Measurements from ENCODE around the gene PRKCA. TPM values are rescaled to one million over a fixed set of nuclear protein-coding genes. Genes with fewer than 3 reads are reported as not detected.

The PRKCA gene
- total RNA-seq, 3 donors from 2014 or later (not counting 1 experiment from before 2014, with no cell fraction given), result 19.6 to 29.0 (median 20.4) TPM

GRCh38 chr17:66684261-66684660, 381.8 kb downstream of the PRKCA start:
- no peaks in the 10 kb centered on the region for H3K27me3 Mint-ChIP-seq (ENCODE audit: low read depth in 2 of 2)
- no peak for DNase-seq
- no peak overlapping the region for H3K4me3 Mint-ChIP-seq
- no peak for ATAC-seq
- no peaks in the 10 kb centered on the region for H3K9me3 ChIP-seq (ENCODE audit: control insufficient read depth, insufficient read depth, low read length)
- TF ChIP-seq CTCF (IDR thresholded peaks at IDR 0.05), result no peak
- no peak overlapping the region for H3K4me3 ChIP-seq (ENCODE audit: low read length)
- peaks cover 8% of the 10 kb centered on the region for H3K4me1 ChIP-seq (ENCODE audit: control insufficient read depth, insufficient read depth, low read length)
- H3K36me3 ChIP-seq (ENCODE audit: control insufficient read depth, insufficient read depth, low read length), result peaks cover 2% of the 10 kb centered on the region
- H3K27ac ChIP-seq (ENCODE audit: low read length), result no peak overlapping the region
- H3K4me1 Mint-ChIP-seq, result peaks cover 5 to 9% of the 10 kb centered on the region in 2 donors
- no peak overlapping the region for H3K27ac Mint-ChIP-seq
- intact Hi-C loops (cut with micrococcal nuclease), result no loop called here
- H3K36me3 Mint-ChIP-seq, result no peaks in the 10 kb centered on the region
- no peaks in the 10 kb centered on the region for H3K27me3 ChIP-seq (ENCODE audit: control insufficient read depth, insufficient read depth, low read length)
- 100% methylated on average over 2 of the region's 2 CpGs for WGBS (ENCODE audit: insufficient coverage)
- no peaks in the 10 kb centered on the region for H3K9me3 Mint-ChIP-seq

- 100% methylated on average over 1 of the region's 2 CpGs for WGBS (ENCODE audit: insufficient coverage)
- DNase-seq (no peak), ATAC-seq (no peak)
- Mint-ChIP-seq H3K27ac (no peak overlapping the region), H3K36me3 (no peaks in the 10 kb centered on the region), H3K27me3 (ENCODE audit: low read depth in 2 of 2) (no peaks in the 10 kb centered on the region), H3K4me1 (peaks cover 5 to 9% of the 10 kb centered on the region in 2 donors), H3K4me3 (no peak overlapping the region), H3K9me3 (no peaks in the 10 kb centered on the region)
- Histone ChIP-seq H3K9me3 (ENCODE audit: control insufficient read depth, insufficient read depth, low read length) (no peaks in the 10 kb centered on the region), H3K27ac (ENCODE audit: low read length) (no peak overlapping the region), H3K4me1 (ENCODE audit: control insufficient read depth, insufficient read depth, low read length) (peaks cover 3% of the 10 kb centered on the region), H3K27me3 (ENCODE audit: control insufficient read depth, insufficient read depth, low read length) (no peaks in the 10 kb centered on the region), H3K36me3 (ENCODE audit: control insufficient read depth, insufficient read depth, low read length) (peaks cover 2% of the 10 kb centered on the region), H3K4me3 (ENCODE audit: low read length) (no peak overlapping the region)
- TF ChIP-seq CTCF (IDR thresholded peaks at IDR 0.05), result no peak
- intact Hi-C loops (cut with micrococcal nuclease), result no loop called here
Measured at GRCh38 chr17:66684731-66685130, 382.3 kb downstream of the PRKCA start.

DNA sequence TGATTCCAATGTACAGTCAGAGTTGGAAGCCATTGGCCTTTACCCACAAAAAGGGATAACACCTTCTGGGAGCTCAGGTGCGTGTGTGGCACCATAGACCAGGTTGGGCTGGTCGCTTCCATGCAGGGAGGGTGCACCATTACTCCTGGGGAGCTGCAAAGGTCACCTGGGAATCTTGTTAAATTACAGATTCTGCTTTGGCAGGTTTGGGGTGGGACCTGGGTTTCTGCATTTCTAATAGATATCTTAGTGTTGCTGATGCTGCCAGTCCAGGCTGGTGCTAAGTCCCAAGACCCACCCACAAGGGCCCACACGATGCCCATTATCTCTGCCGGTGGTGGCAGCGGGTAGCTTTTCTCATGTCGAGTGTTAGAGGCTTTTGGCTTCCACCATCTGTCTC, 384.2 kb downstream of the PRKCA start:
- Mint-ChIP-seq H3K36me3 (no peaks in the 10 kb centered on the region), H3K27ac (no peak overlapping the region), H3K27me3 (ENCODE audit: low read depth in 2 of 2) (no peaks in the 10 kb centered on the region), H3K4me3 (no peak overlapping the region), H3K9me3 (no peaks in the 10 kb centered on the region), H3K4me1 (peaks cover 19 to 22% of the 10 kb centered on the region in 2 donors)
- DNase-seq (no peak), ATAC-seq (no peak)
- WGBS (ENCODE audit: insufficient coverage), result 97% methylated on average over 6 of the region's 6 CpGs
- Histone ChIP-seq H3K4me3 (ENCODE audit: low read length) (no peak overlapping the region), H3K9me3 (ENCODE audit: control insufficient read depth, insufficient read depth, low read length) (no peaks in the 10 kb centered on the region), H3K27ac (ENCODE audit: low read length) (no peak overlapping the region), H3K36me3 (ENCODE audit: control insufficient read depth, insufficient read depth, low read length) (peaks cover 2% of the 10 kb centered on the region), H3K27me3 (ENCODE audit: control insufficient read depth, insufficient read depth, low read length) (no peaks in the 10 kb centered on the region), H3K4me1 (ENCODE audit: control insufficient read depth, insufficient read depth, low read length) (peaks cover 15% of the 10 kb centered on the region)
- intact Hi-C loops (cut with micrococcal nuclease), result no loop called here
- TF ChIP-seq CTCF (IDR thresholded peaks at IDR 0.05), result no peak

DNA sequence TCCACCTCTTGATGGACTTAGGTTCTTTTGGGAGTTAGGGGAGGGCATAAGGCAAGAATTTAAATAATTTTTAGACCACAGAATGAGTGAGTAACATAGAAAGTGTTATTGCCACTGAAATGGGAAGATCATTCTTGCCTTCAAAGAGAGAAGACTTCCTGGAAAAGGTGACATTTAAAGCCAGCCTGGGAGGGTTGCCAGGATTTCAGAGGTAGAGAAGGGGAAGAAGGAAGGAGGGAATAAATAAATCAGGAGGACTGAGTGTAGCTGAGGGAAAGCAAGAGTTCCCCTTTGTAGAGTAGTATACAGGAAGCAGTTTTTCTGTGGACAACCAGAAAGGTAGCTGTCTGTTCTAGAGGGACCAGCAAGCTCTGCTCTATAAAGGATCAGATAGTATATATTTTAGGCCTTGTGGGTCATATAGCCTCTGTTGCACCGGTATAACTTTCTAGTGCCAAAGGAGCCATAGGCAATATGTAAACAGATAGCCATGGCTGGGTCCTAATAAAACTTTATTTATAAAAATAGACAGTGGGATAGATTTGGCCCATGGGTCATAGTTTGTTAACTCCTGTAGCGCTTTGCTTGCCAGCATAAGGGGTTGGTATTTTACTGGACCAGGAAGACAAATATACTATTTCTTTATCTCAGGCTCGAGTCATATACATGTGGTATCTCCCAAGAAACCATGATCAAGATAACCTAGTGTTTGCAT, 385.3 kb downstream of the PRKCA start:
- Mint-ChIP-seq H3K36me3 (no peaks in the 10 kb centered on the region), H3K9me3 (no peaks in the 10 kb centered on the region), H3K4me3 (no peak overlapping the region), H3K27ac (no peak overlapping the region), H3K4me1 (peaks cover 27 to 33% of the 10 kb centered on the region in 2 donors), H3K27me3 (ENCODE audit: low read depth in 2 of 2) (no peaks in the 10 kb centered on the region)
- WGBS (ENCODE audit: insufficient coverage), result 92% methylated on average over 2 of the region's 3 CpGs
- intact Hi-C loops (cut with micrococcal nuclease), result no loop called here
- peaks cover 2% of the 10 kb centered on the region for H3K36me3 ChIP-seq (ENCODE audit: control insufficient read depth, insufficient read depth, low read length)
- no peak overlapping the region for H3K4me3 ChIP-seq (ENCODE audit: low read length)
- no peak overlapping the region for H3K27ac ChIP-seq (ENCODE audit: low read length)
- ATAC-seq (no peak), DNase-seq (no peak)
- H3K4me1 ChIP-seq (ENCODE audit: control insufficient read depth, insufficient read depth, low read length), result peaks cover 26% of the 10 kb centered on the region
- TF ChIP-seq CTCF (IDR thresholded peaks at IDR 0.05), result no peak
- no peaks in the 10 kb centered on the region for H3K9me3 ChIP-seq (ENCODE audit: control insufficient read depth, insufficient read depth, low read length)
- no peaks in the 10 kb centered on the region for H3K27me3 ChIP-seq (ENCODE audit: control insufficient read depth, insufficient read depth, low read length)
